ENCODE results near the gene CYP2B6.
"Not testable (repeated sequence)": the region's sequence is repeated elsewhere in the genome, so short reads cannot be mapped to it uniquely, and the experiment has no call there.

Gene CYP2B6

GRCh38 chr19:40980743-40981442 is 10.2 kb upstream of the CYP2B6 start:
- peaks cover 15% of the 10 kb centered on the region for H3K27me3 ChIP-seq (ENCODE audit: insufficient read depth, low read length)
- not testable (repeated sequence) for H3K4me1 ChIP-seq (ENCODE audit: control insufficient read depth, insufficient read depth, low read length, unreplicated experiment); H3K36me3 ChIP-seq (ENCODE audit: insufficient read depth, low read length); H2AFZ ChIP-seq (ENCODE audit: low read length, unreplicated experiment); H3K27ac ChIP-seq (ENCODE audit: low read depth, low read length); H3K79me2 ChIP-seq (ENCODE audit: control insufficient read depth, insufficient read depth, low read length, unreplicated experiment); H3K4me3 ChIP-seq (ENCODE audit: low read depth, low read length)

GRCh38 chr19:40981591-40981990 is 9.5 kb upstream of the CYP2B6 start:
- no peaks in the 10 kb centered on the region for H3K36me3 ChIP-seq (ENCODE audit: insufficient read depth, low read length)
- no peak overlapping the region for H3K27ac ChIP-seq (ENCODE audit: low read depth, low read length)
- H3K4me1 ChIP-seq (ENCODE audit: control insufficient read depth, insufficient read depth, low read length, unreplicated experiment): no peaks in the 10 kb centered on the region
- H3K79me2 ChIP-seq (ENCODE audit: control insufficient read depth, insufficient read depth, low read length, unreplicated experiment): no peaks in the 10 kb centered on the region
- peaks cover 17% of the 10 kb centered on the region for H3K27me3 ChIP-seq (ENCODE audit: insufficient read depth, low read length)
- no peak overlapping the region for H2AFZ ChIP-seq (ENCODE audit: low read length, unreplicated experiment)
- no peak overlapping the region for H3K4me3 ChIP-seq (ENCODE audit: low read depth, low read length)

- Histone ChIP-seq H3K27ac (ENCODE audit: low read depth, low read length) (no peak overlapping the region), H2AFZ (ENCODE audit: low read length, unreplicated experiment) (no peak overlapping the region), H3K4me1 (ENCODE audit: control insufficient read depth, insufficient read depth, low read length, unreplicated experiment) (no peaks in the 10 kb centered on the region), H3K4me3 (ENCODE audit: low read depth, low read length) (no peak overlapping the region), H3K27me3 (ENCODE audit: insufficient read depth, low read length) (peaks cover 19% of the 10 kb centered on the region), H3K79me2 (ENCODE audit: control insufficient read depth, insufficient read depth, low read length, unreplicated experiment) (no peaks in the 10 kb centered on the region), H3K36me3 (ENCODE audit: insufficient read depth, low read length) (no peaks in the 10 kb centered on the region)
Observed at GRCh38 chr19:40982594-40983101, 8.4 kb upstream of the CYP2B6 start.

DNA sequence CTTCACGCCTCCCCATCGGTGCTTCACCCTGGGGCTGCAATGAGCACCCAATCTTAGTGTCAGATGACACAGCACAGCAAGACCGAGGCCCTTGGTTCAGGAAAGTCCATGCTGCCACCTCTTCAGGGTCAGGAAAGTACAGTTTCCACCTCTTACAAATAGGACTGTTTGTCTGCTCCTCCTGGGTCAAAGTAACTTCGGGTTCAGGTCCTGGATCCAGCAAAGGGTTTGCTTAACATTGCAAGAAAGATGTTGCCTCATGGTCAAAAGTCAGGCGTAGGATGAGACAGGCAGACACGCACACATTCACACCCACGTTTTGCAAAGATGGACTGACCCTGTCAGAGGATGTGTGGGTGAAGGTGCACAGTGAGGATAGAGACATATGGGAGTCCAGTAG is 1.6 kb upstream of the CYP2B6 start:
- Histone ChIP-seq H3K4me1 (ENCODE audit: control insufficient read depth, insufficient read depth, low read length, unreplicated experiment) (no peaks in the 10 kb centered on the region), H3K27ac (ENCODE audit: low read depth, low read length) (no peak overlapping the region), H2AFZ (ENCODE audit: low read length, unreplicated experiment) (no peak overlapping the region), H3K36me3 (ENCODE audit: insufficient read depth, low read length) (no peaks in the 10 kb centered on the region), H3K4me3 (ENCODE audit: low read depth, low read length) (no peak overlapping the region), H3K79me2 (ENCODE audit: control insufficient read depth, insufficient read depth, low read length, unreplicated experiment) (no peaks in the 10 kb centered on the region), H3K27me3 (ENCODE audit: insufficient read depth, low read length) (peaks cover 32% of the 10 kb centered on the region)

- Histone ChIP-seq H3K27me3 (ENCODE audit: insufficient read depth, low read length) (peaks cover 9% of the 10 kb centered on the region; the same call in 1 of the 2 replicates), H2AFZ (ENCODE audit: low read length, unreplicated experiment) (no peak overlapping the region), H3K4me3 (ENCODE audit: low read depth, low read length) (no peak overlapping the region), H3K79me2 (ENCODE audit: control insufficient read depth, insufficient read depth, low read length, unreplicated experiment) (no peaks in the 10 kb centered on the region), H3K4me1 (ENCODE audit: control insufficient read depth, insufficient read depth, low read length, unreplicated experiment) (no peaks in the 10 kb centered on the region), H3K27ac (ENCODE audit: low read depth, low read length) (no peak overlapping the region), H3K36me3 (ENCODE audit: insufficient read depth, low read length) (no peaks in the 10 kb centered on the region)
Observed at GRCh38 chr19:40995355-40995754, 4.3 kb downstream of the CYP2B6 start.

GRCh38 chr19:40999018-40999417 is 7.9 kb downstream of the CYP2B6 start:
- not testable (repeated sequence) for H3K27me3 ChIP-seq (ENCODE audit: insufficient read depth, low read length); H3K36me3 ChIP-seq (ENCODE audit: insufficient read depth, low read length); H3K4me1 ChIP-seq (ENCODE audit: control insufficient read depth, insufficient read depth, low read length, unreplicated experiment); H2AFZ ChIP-seq (ENCODE audit: low read length, unreplicated experiment); H3K4me3 ChIP-seq (ENCODE audit: low read depth, low read length); H3K79me2 ChIP-seq (ENCODE audit: control insufficient read depth, insufficient read depth, low read length, unreplicated experiment); H3K27ac ChIP-seq (ENCODE audit: low read depth, low read length)

DNA sequence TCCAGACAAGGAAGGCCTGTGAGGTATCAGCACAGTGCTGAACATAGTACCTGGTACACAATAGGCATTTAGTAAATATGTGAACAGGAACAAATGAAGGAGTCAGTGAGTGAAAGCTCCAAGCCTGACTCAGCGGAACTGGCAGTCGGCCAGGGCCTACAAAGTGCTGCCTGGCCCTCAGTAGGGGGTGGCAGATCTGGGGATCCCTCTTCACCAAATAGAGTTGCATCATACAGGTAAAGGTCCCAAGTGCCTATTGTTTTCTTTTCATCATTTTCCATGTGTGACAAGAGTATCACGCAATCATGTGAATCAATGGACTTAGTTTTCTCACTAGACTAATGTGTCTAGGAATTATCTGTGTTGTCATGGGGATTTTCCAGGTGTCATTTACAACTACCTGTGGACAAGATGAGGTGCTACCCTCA is 9.2 kb downstream of the CYP2B6 start:
- H3K27ac ChIP-seq (ENCODE audit: low read depth, low read length): no peak overlapping the region
- no peaks in the 10 kb centered on the region for H3K36me3 ChIP-seq (ENCODE audit: insufficient read depth, low read length)
- no peak overlapping the region for H3K4me3 ChIP-seq (ENCODE audit: low read depth, low read length)
- H2AFZ ChIP-seq (ENCODE audit: low read length, unreplicated experiment): no peak overlapping the region
- no peaks in the 10 kb centered on the region for H3K79me2 ChIP-seq (ENCODE audit: control insufficient read depth, insufficient read depth, low read length, unreplicated experiment)
- no peaks in the 10 kb centered on the region for H3K4me1 ChIP-seq (ENCODE audit: control insufficient read depth, insufficient read depth, low read length, unreplicated experiment)
- peaks cover 3% of the 10 kb centered on the region; the same call in 1 of the 2 replicates for H3K27me3 ChIP-seq (ENCODE audit: insufficient read depth, low read length)

GRCh38 chr19:41001243-41001971 is 10.3 kb downstream of the CYP2B6 start:
- Histone ChIP-seq H3K4me1 (ENCODE audit: control insufficient read depth, insufficient read depth, low read length, unreplicated experiment) (no peaks in the 10 kb centered on the region), H2AFZ (ENCODE audit: low read length, unreplicated experiment) (no peak overlapping the region), H3K36me3 (ENCODE audit: insufficient read depth, low read length) (no peaks in the 10 kb centered on the region), H3K27me3 (ENCODE audit: insufficient read depth, low read length) (no peaks in the 10 kb centered on the region), H3K79me2 (ENCODE audit: control insufficient read depth, insufficient read depth, low read length, unreplicated experiment) (no peaks in the 10 kb centered on the region), H3K27ac (ENCODE audit: low read depth, low read length) (no peak overlapping the region), H3K4me3 (ENCODE audit: low read depth, low read length) (no peak overlapping the region)

DNA sequence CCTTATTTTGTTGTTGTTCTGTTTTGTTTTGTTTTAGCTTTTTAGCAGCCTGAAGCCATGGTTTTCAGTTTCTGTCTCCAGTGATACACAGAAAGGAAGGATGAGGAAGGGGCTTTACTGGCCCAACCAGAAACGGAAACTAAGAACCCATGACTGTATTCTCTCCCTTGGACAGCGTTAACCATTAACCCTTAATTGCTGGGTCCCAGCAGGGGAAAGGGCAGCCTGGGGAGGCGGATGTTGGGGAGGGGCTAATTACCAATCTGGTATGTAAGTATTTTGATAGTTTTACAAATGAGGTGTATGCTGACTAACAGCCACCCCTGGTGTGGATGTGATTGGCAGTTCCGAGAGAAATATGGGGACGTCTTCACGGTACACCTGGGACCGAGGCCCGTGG is 12.6 kb downstream of the CYP2B6 start:
- not testable (repeated sequence) for H2AFZ ChIP-seq (ENCODE audit: low read length, unreplicated experiment); H3K4me1 ChIP-seq (ENCODE audit: control insufficient read depth, insufficient read depth, low read length, unreplicated experiment); H3K36me3 ChIP-seq (ENCODE audit: insufficient read depth, low read length); H3K27me3 ChIP-seq (ENCODE audit: insufficient read depth, low read length); H3K27ac ChIP-seq (ENCODE audit: low read depth, low read length); H3K79me2 ChIP-seq (ENCODE audit: control insufficient read depth, insufficient read depth, low read length, unreplicated experiment); H3K4me3 ChIP-seq (ENCODE audit: low read depth, low read length)

DNA sequence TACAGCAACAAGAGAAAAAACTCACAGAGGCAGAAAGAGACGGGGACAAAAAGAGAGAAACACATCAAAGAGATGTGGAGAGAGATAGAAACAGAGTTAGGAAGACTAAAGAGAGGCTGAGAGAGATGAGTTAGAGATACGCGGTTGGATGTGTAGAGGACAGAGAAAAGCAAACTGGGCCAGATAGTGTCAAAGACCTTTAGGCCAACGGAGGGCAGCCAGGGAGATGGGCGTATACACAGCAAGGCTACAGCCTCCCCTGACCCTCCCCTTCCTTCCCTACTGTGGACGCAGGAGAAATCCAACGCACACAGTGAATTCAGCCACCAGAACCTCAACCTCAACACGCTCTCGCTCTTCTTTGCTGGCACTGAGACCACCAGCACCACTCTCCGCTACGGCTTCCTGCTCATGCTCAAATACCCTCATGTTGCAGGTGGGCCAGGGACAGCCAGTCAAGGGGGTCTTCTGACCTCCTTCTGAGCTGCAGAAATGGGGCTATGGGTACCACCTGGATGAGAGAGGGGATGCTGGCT is 18.7 kb downstream of the CYP2B6 start:
- no peaks in the 10 kb centered on the region for H3K4me1 ChIP-seq (ENCODE audit: control insufficient read depth, insufficient read depth, low read length, unreplicated experiment)
- H3K79me2 ChIP-seq (ENCODE audit: control insufficient read depth, insufficient read depth, low read length, unreplicated experiment): no peaks in the 10 kb centered on the region
- no peak overlapping the region for H3K4me3 ChIP-seq (ENCODE audit: low read depth, low read length)
- H3K27me3 ChIP-seq (ENCODE audit: insufficient read depth, low read length): peaks cover 30% of the 10 kb centered on the region
- H3K36me3 ChIP-seq (ENCODE audit: insufficient read depth, low read length): no peaks in the 10 kb centered on the region
- H3K27ac ChIP-seq (ENCODE audit: low read depth, low read length): no peak overlapping the region
- H2AFZ ChIP-seq (ENCODE audit: low read length, unreplicated experiment): no peak overlapping the region

GRCh38 chr19:41013359-41013758 is 22.3 kb downstream of the CYP2B6 start:
- no peaks in the 10 kb centered on the region for H3K79me2 ChIP-seq (ENCODE audit: control insufficient read depth, insufficient read depth, low read length, unreplicated experiment)
- no peak overlapping the region for H2AFZ ChIP-seq (ENCODE audit: low read length, unreplicated experiment)
- no peak overlapping the region for H3K27ac ChIP-seq (ENCODE audit: low read depth, low read length)
- no peaks in the 10 kb centered on the region for H3K4me1 ChIP-seq (ENCODE audit: control insufficient read depth, insufficient read depth, low read length, unreplicated experiment)
- no peak overlapping the region for H3K4me3 ChIP-seq (ENCODE audit: low read depth, low read length)
- H3K36me3 ChIP-seq (ENCODE audit: insufficient read depth, low read length): no peaks in the 10 kb centered on the region
- peaks cover 29% of the 10 kb centered on the region for H3K27me3 ChIP-seq (ENCODE audit: insufficient read depth, low read length)
